Muscle of back (tissue), 11 donors: ENCODE measurements around the gene KPNA1. TPM values are rescaled to one million over a fixed set of nuclear protein-coding genes. Genes with fewer than 3 reads are reported as not detected.
A peak's percentile ranks its signal among the peaks of the same experiment; 100 is the strongest.
"Not testable (repeated sequence)": the region's sequence is repeated elsewhere in the genome, so short reads cannot be mapped to it uniquely, and the experiment has no call there.

Source experiments
- DNase-seq, 3 donors: peaks; one replicate each; pipeline versions ENCODE4 v3.0.0 to v3.0.0-alpha.2; 2013
- polyA plus RNA-seq, 10 donors: library from polyadenylated mRNA; unstranded; fragments of 120-200 nt; gene quantifications; one replicate each; pipeline ENCODE4 v1.2.1, GENCODE V29; 2013; ENCODE audit not compliant: insufficient read length in 10 of 10

KPNA1 gene
- polyA plus RNA-seq, 10 donors, result 33.9 to 60.5 (median 41.8) TPM

DNA sequence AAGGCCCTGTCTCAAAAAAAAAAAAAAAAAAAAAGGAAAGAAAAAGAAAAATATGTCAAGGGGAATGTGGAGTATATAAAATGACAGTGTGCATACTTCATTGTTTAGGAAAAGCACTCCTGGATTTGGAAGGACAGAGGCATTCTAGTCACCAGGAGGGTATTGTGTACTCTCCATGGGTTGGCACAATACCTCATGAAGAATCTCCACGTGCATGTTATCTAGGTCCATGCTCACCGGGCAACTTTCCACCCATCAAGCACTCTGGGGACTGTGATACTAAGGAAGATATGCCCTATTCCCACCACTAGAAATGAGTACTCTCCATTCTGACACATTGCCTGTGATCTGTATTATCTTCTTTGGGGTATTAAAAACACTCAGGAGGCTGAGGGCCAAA is 15.4 kb upstream of the KPNA1 start:
- DNase-seq, result no peak

DNA sequence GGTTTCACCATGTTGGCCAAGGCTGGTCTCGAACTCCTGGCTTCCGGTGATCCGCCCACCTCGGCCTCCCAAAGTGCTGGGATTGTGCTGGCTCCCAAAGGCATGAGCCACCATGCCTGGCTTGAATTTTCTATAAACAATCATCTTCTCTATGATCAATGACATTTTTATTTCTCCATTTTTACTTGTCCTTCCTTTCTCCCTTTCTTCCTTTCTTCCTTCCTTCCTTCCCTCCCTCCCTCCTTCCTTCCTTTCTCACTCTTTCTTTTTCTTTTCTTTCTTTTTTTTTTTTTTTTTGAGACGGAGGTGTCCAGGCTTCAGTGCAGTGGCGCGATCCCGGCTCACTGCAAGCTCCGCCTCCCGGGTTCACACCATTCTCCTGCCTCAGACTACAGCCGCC is 8.6 kb upstream of the KPNA1 start:
- DNase-seq, result no peak

DNA sequence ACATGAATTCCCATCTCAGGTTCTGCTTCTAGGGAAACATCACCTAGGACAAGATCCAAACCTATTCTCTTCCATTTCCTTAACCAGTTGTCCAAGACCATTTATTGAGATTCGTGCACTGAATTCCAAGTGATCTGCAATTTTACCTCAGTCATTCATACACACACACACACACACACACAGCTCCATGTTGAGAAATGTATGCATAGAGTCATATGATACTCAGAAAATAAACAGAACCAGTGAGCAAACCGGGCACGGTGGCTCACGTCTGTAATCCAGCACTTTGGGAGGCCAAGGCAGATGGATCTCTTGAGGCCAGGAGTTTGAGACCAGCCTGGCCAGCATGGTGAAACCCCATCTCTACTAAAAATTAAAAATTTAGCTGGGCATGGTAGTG is 6.1 kb upstream of the KPNA1 start:
- no peak for DNase-seq

DNA sequence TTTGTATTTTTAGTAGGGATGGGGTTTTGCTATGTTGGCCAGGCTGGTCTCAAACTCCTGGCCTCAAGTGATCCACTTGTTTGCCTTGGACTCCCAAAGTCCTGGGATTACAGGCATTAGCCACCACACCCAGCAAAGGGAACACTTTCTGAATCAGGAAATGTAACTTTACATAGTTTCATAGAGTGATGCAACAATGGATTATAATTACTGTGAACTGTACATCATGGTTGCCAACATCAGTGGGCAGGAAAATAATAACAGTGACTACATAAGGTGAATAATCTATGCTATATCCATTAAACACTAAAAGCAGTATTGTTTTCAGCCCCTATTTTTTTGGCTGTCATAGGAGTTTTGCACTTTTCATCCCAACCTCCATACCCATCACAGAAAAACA is 5.0 kb upstream of the KPNA1 start:
- DNase-seq, result no peak

DNA sequence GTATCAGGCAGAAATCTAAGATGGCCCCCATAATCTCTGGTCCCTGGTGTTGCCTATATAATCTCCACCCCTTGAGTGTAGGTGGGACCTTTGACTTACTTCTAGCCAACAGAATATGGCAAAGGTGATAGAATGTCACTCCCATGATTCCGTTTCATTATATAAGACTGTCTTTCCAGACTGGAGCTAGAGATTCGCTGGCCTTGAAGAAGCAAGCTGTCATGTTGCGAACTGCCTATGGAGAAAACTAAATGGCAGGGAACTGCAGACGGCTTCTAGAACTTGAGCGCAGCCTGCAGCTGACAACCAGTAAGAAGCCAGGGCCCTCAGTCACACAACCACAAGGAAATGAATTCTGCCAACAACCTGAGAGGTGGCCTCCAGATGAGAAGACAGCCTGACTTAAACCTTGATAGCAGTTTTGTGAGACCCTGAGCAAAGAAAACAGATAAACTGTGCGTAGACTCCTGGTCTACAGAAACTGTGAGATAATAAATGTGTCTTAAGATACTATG is 2.2 kb upstream of the KPNA1 start:
- no peak for DNase-seq

DNA sequence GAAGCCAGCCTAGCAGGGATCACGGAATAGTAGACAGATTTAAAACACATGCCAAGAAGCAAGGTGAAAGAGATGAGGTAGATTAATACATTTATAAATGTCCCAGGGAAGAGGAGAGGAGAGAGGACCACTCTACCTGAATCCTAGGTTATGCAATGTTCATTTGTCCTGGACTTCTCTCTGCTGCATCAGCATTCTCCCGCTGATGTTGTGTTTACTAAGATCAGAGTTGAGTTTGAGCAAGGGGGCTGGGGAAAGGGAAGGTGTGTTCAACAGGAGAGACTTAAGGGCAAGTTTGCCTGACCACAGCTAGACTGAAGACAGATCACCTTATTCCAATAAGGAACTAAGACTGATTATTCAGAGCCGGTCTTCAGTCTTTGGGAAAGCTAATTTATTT is 1.1 kb upstream of the KPNA1 start:
- no peak for DNase-seq

DNA sequence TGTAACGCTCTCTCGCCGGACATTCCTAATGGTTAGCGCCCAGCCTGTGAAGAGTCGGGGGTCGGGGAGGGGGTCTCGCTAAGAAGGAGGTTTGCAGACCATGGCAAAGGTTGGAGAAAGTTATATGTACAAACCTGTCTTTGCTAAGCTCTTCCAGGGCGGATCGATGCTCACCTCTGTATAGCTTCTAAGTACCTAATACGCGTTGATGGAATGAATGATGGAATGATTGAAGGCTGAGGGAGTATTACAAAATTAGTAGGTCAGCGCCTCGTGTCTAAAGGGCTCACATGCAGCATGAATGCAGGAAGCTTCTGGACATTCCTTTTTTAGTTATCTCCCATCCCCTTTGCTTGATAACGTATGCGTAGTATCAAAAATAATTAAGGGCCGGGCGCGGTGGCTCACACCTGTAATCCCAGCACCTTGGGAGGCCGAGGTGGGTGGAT is 305 bp upstream of the KPNA1 start:
- DNase-seq, result no peak

DNA sequence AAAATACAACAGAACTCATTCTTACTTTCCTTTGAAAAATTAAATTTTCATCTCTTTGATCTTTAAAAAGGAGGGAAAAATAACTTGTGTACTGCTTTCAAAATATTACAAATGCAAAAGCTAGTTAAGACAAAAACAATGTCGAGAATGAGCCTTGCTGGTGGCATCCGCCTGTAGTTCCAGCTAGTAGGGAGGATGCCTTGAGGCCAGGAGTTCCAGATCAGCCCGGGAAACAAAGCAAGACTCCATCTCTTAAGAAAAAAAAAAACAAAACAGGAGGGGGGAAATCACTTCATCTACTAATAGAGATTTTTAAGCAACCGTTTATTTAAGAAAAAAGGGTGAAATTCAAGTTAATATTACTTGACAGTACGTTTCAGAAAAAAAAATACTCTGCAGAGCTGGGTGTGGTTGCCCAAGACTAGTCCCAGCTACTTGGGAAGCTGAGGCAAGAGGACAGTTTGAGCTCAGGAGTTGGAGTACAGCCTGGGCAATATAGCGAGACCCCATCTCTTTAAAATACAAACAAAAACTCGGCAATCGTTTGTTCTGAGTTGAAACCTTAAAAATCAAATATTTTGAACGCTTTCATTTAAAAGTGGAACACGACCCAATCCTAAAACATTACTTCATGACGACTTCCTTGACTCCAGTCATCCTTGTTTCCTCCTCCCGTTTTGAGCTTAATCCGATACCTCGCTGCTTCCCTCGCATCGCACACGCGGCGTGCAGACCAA is 1.2 kb downstream of the KPNA1 start:
- DNase-seq, result no peak

DNA sequence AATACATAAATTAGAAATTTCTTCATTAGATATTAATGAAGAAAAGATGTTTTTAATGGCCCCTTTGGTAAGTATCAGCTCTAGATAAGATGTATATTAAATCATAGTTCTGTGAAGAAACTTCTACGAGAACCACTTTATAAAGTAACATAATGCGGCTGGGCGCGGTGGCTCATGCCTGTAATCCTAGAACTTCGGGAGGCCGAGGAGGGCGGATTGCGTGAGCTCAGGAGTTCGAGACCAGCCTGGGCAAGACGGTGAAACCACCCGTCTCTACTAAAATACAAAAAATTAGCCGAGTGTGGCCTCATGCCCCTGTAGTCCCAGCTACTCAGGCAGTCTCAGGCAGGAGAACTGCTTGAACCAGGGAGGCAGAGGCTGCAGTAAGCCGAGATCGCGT is 2.5 kb downstream of the KPNA1 start:
- no peak for DNase-seq

DNA sequence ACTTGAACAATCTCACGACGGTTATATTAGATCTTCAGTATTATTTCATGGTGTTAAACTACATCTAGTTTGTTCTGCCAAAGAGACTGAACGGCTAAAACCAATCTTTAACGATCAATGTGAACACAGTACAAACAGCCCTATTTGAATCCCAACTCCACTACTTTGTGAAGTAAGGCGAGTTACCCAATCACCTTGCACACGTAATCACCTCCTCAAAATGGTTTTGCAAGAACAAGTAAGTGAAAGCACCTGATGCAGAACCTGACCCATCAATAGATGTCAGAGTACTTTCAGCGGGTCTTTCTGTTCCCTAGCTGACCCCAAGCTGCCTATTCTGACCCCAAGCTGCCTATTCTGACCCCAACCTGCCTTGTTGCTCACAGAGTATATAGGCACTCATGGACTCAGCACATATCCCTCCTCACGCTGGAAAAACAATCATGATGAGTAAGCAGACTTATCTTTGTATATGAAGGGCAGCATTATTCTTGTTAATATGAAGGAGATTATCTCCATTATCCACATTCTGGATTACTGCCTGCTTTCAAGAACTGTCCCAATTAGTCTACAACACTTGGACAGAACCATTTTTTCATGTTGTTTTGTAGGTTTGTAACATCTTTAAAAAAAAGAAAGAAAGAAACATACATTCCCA is 3.7 kb downstream of the KPNA1 start:
- no peak for DNase-seq

DNA sequence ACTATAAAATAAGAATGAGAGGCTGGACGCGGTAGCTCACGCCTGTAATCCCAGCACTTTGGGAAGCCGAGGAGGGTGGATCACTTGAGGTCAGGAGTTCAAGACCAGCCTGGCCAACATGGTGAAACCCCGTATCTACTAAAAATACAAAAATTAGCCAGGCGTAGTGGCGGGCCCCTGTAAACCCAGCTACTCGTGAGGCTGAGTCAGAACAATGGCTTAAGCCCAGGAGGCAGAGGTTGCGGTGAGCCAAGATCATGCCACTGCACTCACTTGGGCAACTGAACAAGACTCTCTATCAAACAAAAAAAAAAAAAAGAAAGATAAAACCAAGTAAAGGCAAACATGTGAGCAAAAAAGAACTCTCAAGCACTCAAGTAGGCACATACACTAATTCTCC is 5.8 kb downstream of the KPNA1 start:
- DNase-seq, result not testable (repeated sequence)

DNA sequence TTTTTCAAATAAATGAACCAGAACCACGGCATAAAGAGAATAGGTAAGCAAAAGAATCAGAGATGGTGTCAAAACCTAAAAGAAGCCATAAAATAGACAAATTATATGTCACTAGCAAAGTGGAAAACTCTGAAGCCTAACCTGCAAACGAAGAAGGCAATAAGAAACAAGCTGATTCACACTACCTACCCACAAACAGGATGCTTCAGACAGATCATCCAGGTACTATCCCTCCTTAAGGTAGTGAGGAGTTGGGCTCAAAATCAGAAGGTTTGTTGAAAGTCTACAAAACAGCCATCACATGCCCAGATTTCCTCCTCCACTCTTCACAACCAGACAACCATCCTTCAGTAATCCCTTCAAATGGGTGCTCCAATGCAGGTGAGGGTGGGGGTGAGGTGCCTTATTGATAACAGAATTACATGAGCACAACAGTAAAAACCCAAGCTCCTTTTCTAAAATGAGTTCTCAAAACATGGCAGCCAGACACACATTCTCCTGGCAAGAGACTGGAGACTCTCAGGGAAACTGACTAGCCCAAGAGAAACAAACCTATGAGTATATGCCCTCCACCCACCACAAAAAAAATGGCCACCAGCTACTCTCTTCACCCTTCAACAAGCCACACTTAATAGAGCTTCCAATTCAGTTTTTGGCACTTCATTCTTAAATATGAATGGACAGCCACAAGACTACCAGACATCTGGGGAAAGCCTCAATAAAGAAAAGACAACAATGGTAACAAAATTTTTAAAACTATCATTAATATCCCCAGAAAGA is 6.4 kb downstream of the KPNA1 start:
- no peak for DNase-seq

DNA sequence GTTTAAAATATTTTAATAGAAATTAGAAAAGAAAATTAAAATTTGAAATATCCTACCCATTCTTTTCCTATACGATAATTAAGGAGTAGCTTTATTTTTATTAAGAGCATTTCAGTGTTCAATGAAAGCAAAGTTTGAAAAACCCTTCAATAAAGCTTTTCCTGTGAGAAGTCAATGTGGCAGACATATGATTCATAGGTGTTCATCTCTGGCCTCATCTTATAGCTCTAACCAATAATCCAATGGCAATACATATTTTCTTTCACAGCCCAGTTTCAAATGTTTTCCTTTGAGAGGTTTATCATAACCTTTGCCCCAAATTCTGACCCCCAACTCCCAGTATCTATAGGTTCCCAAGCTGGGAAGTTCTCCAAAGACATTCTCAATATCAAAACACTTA is 8.3 kb downstream of the KPNA1 start:
- no peak for DNase-seq

DNA sequence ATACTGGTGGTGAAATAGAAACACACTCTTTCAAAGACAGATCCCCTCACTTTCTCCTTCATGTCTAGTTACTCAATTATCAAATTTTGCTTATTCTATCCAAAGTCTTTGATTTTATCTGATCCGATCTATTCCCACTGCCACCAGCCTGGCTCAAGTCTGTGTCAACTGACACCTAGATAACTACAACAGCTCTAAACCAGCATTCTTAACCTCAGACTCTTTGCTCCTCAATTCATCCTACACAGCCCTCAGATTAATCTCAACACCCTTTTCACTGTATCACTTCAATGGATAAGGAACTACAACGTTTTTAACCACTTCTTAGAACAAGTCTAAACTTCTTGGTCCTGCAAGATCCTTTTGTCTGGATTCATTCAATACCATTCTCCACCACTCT is 9.1 kb downstream of the KPNA1 start:
- DNase-seq, result no peak

DNA sequence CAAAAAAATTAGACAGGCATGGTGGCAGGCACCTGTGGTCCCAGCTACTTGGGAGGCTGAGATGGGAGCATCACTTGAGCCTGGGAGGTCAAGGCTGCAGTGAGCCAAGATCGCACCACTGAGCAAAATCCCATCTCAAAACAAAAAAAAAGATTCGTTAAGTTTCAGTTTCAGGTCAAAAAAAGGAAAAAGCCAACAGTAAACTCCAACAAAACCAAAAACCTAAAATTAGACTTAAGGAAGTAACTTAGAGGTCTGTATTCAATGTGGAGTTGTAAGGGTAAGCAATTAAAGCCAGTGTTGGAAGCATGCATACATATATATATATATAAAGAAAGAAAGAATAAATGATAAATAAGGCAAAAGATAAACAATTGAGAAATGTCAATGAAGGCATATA is 11.8 kb downstream of the KPNA1 start:
- no peak for DNase-seq

DNA sequence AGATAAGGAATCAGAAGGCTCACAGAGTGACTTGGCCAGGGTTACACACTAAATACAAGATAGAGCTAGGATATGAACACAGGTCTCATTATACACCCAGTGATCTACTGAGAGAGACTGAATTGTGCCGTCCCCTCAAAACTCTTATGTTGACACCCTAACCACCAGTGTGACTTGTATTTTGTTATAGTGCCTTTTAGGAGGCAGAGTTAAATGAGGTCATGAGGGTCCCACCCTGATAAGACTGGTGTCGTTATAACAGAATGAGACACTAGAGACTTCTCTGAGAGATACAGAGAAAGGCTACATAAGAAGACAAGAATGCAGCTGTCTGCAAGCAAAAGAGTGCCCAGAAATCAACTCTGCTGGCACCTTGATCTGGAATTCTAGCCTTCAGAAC is 12.6 kb downstream of the KPNA1 start:
- DNase-seq, result no peak

DNA sequence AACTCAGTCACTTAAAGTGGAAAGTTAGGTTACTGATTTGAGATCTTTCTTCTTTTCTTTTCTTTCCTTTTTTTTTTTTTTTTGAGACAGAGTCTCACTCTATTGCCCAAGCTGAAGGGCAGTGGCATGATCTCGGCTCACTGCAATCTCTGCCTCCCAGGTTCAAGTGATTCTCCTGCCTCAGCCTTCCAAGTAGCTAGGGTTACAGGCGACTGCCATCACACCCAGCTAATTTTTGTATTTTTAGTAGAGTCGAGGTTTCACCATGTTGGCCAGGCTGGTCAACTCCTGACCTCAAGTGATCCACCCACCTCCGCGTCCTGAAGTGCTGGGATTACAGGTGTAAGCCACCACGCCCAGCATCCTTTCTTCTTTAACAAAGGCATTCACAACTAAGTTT is 13.8 kb downstream of the KPNA1 start:
- DNase-seq, result not testable (repeated sequence)

DNA sequence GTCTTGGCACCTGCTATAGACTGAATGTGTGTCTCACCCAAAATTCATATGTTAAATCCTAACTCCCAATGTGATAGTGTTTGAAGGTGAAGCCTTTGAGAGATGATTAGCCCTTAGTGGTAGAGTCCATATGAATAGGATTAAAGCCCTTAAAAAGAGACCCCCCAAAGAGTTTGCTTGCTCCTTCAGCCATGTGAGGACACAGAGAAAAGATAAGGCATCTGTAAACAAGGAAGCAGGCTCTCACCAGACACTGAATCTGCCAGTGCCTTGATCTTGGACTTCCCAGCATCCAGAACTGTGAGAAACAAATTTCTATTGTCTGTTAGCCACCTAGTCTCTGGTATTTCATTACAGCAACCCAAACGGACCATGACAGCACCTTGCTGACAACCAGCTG is 16.6 kb downstream of the KPNA1 start:
- no peak for DNase-seq

DNA sequence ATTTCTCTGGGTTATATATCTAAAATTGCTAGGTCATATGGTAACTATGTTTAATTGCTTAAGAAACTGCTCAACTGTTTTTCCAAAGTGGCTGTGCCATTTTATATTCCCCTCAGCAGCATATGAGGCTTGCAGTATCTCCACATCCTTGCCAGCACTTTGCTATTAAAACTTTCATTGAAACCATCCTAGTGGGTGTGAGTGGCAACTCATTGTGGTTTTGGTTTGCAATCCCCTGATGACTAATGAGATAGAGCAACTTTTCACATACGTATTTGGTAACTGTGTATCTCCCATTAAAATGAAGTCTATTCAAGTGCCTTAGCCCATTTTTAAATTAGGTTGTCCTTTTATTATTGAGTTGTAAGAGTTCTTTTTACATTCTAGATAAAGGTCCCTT is 17.3 kb downstream of the KPNA1 start:
- DNase-seq, result peak in 1 of 3 donors; percentile 64

DNA sequence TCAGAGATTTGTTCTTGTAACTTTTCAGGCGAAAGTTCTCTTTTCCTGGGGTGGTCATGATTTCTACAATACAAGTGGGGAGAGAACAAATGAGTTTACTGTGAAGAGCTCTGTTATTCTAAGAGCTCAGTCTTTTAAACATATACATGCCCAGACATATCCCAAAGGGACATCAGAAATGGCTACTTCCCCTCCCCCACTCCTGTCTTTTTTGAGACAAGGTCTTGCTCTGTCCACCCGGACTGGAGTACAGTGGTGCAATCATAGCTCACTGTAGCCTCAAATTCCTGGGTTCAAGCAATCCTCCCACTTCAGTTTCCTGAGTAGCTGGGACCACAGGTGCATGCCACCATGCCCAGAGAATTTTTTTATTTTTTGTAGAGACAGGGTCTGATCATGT is 18.2 kb downstream of the KPNA1 start:
- DNase-seq, result no peak

DNA sequence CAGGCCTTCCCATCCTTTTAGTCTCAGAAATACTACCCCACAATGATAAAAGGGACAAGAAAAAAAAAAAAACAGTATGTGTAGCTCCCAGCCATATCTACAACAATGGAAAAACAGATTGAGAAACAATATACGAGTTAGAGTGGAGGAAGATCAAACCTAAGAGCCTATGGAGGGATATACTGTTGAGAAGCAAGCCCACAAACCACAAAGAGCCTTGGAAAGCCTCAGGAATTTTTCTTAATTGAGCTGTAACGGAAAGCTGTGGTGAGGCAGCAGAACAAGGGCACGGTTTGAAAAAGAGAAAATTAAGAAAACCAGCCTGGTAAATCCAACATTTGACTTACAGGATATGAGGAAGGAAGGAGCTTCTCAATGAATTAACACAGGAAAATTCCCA is 21.4 kb downstream of the KPNA1 start:
- peak in 1 of 3 donors; percentile 58 for DNase-seq

DNA sequence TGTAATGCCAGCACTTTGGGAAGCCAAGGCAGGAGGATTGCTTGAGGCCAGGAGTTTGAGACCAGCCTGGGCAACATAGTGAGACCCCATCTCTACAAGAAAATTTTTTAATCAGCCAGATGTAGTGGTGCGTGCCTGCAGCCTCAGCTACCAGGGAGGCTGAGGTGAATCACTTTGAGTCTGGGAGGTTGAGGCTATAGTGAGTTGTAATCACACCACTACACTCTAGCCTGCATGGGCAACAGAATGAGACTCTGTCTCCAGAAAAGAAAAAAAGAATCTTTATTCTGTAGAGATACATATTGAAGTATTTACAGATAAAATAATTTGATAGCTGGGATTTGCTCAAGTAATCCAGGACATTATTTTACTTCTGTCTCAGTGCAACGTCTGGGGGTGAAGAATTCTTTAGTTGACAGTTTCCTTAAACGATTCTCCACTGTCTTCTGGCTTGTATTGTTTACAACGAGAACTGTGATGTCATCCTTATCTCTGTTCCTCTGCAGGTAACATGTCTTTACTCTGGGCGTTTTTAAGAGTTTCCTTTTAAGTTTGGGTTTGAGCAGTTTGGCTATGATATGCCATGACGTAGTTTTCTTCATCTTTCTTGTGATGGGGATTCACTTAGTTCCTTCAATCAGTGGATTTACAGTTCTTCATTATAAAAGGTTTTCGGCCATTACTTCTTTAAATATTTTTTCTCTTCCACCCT is 26.3 kb downstream of the KPNA1 start:
- DNase-seq, result no peak
